ENCODE results near the gene BBIP1. TPM values are rescaled to one million over a fixed set of nuclear protein-coding genes. Genes with fewer than 3 reads are reported as not detected.

The BBIP1 gene
- total and polyA plus RNA-seq, 12 donors, result 14.5 to 86.9 (median 44.9) TPM

DNA sequence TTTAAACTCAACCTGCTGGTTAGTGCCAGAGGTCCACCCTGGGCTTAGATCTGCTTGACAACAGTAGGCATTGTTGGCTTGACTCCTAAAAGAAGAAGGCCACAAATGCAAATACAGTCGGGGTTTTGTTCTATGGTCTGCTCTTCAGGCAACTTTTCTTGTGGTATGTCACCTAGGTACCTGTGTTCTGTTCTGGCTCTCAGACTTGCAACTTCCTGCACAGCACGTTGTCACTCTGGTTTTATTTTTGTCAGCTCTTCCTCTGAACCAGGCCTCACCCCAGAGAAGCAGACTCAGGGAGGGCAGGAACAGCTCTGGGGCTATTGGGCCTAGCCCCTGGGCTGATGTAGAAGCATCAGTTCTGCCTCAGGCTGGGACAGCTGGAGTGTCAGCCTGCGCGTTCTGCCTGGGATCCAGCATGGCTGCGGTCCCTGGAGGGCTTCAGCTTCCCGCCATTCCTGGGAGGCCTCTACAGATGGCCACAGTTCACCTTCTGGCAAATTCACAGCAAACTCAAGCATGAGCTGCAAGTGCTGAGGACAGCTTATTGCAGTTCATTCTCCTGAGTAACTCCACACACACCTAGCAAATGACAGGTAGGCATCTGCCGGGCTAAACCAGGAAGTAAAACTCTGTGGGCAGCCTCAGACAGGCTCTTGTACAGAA lies 58.3 kb downstream of the BBIP1 start:
- Histone ChIP-seq H3K27me3 (no peaks in the 10 kb centered on the region), H3K36me3 (replicated peaks in 1 of 2) (no peaks in the 10 kb centered on the region), H3K9me3 (replicated peaks in 1 of 3) (no peaks in the 10 kb centered on the region), H3K4me3 (no peak overlapping the region), H3K4me1 (replicated peaks in 1 of 2) (peaks cover 11 to 38% of the 10 kb centered on the region in 2 donors), H3K27ac (peak overlapping the region in 2 of 5 donors; percentile 62 to 85)
- intact Hi-C loops (cut with DNase I), result no loop called here
- WGBS, 4 donors, result 78 to 90% (median 82%) methylated on average over 3 to 7 of the region's 7 CpGs
- no peak for DNase-seq
- TF ChIP-seq CTCF (IDR thresholded peaks at IDR 0.05) (no peak), POLR2A (IDR thresholded peaks at IDR 0.05) (no peak)

DNA sequence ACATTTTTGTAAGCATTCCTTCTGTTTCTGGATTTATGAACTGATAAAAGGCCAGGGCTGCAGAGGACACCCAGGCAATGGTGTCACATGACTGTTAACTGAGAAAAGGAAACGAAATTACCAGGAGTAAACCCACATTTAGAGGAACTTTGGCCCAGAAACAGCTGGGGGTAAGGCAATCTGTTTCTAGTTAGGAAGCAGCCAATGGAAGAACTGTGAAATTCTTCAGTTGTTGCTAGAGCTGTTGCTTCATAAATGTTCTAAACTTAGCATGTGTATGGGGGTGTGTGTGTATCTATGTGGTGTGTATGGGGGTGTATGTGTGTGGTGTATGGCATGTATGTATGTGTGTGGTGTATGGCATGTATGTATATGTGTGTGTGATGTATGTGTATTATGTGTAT lies 59.0 kb downstream of the BBIP1 start:
- Histone ChIP-seq H3K4me3 (no peak overlapping the region), H3K4me1 (replicated peaks in 1 of 2) (peaks cover 11 to 31% of the 10 kb centered on the region in 2 donors), H3K27me3 (no peaks in the 10 kb centered on the region), H3K36me3 (replicated peaks in 1 of 2) (no peaks in the 10 kb centered on the region), H3K9me3 (replicated peaks in 1 of 3) (no peaks in the 10 kb centered on the region), H3K27ac (peak overlapping the region in 3 of 5 donors; percentile 29 to 85 (median 72))
- peak in 1 of 7 donors; percentile 34 for DNase-seq
- WGBS, 4 donors, result 37 to 52% (median 42%) methylated on average over 1 of the region's 1 CpG
- no peak for TF ChIP-seq CTCF (IDR thresholded peaks at IDR 0.05)
- TF ChIP-seq POLR2A (IDR thresholded peaks at IDR 0.05), result no peak
- intact Hi-C loops (cut with DNase I), result no loop called here

DNA sequence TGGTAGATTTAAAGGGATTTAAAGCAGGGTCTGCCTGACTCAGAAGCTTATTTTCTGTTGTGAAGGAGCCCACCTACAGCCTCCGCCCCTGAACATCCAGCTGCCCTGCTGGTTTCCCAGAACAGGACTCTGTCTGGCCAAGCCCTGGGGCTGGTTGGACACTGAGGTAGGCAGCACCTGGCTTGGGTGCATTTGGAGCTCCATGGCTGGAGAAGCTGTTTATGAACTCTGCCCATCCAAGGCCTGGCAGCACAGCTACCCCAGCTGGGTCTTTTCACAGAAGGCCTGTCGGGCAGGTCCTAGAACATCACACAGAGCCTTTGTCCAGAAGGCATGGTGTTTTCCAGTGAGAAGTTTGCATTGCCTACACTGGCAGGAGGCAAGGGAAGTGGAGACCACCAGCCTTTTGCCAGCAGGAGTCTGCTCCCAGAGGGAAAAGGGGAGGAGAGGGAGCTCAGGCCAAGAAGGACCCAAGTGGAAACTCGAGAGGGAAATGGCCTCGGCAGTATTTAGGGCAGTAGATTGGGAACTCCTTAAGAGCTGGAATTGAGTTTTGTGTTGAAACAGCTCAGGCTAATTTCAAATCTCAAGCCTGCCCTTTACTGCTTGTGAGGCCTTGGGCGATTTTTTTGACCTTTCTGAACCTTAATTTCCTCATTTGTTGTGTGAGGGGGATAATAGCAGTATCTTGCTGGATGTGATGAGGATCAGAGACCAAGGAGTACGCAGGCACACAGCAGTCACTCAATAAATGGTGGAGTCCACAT lies 59.6 kb downstream of the BBIP1 start:
- Histone ChIP-seq H3K4me3 (no peak overlapping the region), H3K36me3 (replicated peaks in 1 of 2) (no peaks in the 10 kb centered on the region), H3K27ac (peak overlapping the region in 4 of 5 donors; percentile 25 to 85 (median 50)), H3K9me3 (replicated peaks in 1 of 3) (no peaks in the 10 kb centered on the region), H3K4me1 (replicated peaks in 1 of 2) (peaks cover 11 to 28% of the 10 kb centered on the region in 2 donors), H3K27me3 (no peaks in the 10 kb centered on the region)
- intact Hi-C loops (cut with DNase I), result no loop called here
- no peak for TF ChIP-seq POLR2A (IDR thresholded peaks at IDR 0.05)
- 48 to 79% (median 70%) methylated on average over 4 to 6 of the region's 6 CpGs for WGBS, 4 donors
- DNase-seq, result no peak

- intact Hi-C loops (cut with DNase I), result no loop called here
- no peak for DNase-seq
- TF ChIP-seq CTCF (IDR thresholded peaks at IDR 0.05) (no peak), POLR2A (IDR thresholded peaks at IDR 0.05) (no peak)
- no peaks in the 10 kb centered on the region for H3K36me3 ChIP-seq (replicated peaks in 1 of 2)
- no peak overlapping the region for H3K4me3 ChIP-seq
- peaks cover 11 to 28% of the 10 kb centered on the region in 2 donors for H3K4me1 ChIP-seq (replicated peaks in 1 of 2)
- peak overlapping the region in 1 of 5 donors; percentile 24 for H3K27ac ChIP-seq
- no peaks in the 10 kb centered on the region for H3K9me3 ChIP-seq (replicated peaks in 1 of 3)
- no peaks in the 10 kb centered on the region for H3K27me3 ChIP-seq
- 59 to 78% (median 69%) methylated on average over 1 of the region's 1 CpG for WGBS, 4 donors
These were observed 60.6 kb downstream of the BBIP1 start for GRCh38 chr10:110858297-110858934.

Data from adrenal gland (tissue), 12 donors.